SU-DHL-6 (cell line): ENCODE data around the gene PRSS50.

Source experiments
- EZH2phosphoT487 ChIP-seq: fragments of 200-600 bp; sonication (generic), shearing (Covaris generic); conservative IDR thresholded peaks from 2 replicates; pipeline ENCODE4 v1.6.1; 2018; ENCODE audit warnings: mild to moderate bottlenecking, antibody characterized with exemption, low read length, moderate library complexity, mixed read lengths
- TF ChIP-seq, protein P1 (sequence below): fragments of 200-600 bp; sonication (generic); IDR thresholded peaks from one replicate; pipeline ENCODE4 v1.5.1; 2017; ENCODE audit warnings: antibody characterized with exemption, mild to moderate bottlenecking, low read length, moderate library complexity; ENCODE audit not compliant: insufficient read depth, poor library complexity, severe bottlenecking

DNA sequence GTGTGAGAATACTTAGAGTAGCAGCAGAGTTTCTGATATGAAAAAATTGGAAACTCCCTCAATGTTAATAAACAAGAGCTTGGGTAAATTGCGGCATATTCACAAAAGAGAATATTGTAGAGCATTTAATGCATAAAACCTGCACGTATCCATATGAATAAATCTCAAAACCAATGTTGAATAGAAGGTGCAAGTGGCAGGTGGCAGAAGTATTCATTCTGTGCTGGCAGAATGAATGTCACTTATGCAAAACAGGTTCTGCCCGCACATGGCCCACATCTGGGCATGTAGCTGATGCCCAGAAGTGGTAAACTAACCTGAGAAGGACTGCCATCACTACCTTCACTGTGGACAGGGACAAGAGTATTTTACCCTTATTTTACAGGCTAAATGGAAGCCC is 14.1 kb upstream of the PRSS50 start:
- TF ChIP-seq, protein P1, sequence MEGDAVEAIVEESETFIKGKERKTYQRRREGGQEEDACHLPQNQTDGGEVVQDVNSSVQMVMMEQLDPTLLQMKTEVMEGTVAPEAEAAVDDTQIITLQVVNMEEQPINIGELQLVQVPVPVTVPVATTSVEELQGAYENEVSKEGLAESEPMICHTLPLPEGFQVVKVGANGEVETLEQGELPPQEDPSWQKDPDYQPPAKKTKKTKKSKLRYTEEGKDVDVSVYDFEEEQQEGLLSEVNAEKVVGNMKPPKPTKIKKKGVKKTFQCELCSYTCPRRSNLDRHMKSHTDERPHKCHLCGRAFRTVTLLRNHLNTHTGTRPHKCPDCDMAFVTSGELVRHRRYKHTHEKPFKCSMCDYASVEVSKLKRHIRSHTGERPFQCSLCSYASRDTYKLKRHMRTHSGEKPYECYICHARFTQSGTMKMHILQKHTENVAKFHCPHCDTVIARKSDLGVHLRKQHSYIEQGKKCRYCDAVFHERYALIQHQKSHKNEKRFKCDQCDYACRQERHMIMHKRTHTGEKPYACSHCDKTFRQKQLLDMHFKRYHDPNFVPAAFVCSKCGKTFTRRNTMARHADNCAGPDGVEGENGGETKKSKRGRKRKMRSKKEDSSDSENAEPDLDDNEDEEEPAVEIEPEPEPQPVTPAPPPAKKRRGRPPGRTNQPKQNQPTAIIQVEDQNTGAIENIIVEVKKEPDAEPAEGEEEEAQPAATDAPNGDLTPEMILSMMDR, result no peak
- no peak for TF ChIP-seq EZH2phosphoT487
